ENCODE measurements around the gene KLC1.
A peak's percentile ranks its signal among the peaks of the same experiment; 100 is the strongest.
"Not testable (repeated sequence)": the region's sequence is repeated elsewhere in the genome, so short reads cannot be mapped to it uniquely, and the experiment has no call there.

The KLC1 gene

DNA sequence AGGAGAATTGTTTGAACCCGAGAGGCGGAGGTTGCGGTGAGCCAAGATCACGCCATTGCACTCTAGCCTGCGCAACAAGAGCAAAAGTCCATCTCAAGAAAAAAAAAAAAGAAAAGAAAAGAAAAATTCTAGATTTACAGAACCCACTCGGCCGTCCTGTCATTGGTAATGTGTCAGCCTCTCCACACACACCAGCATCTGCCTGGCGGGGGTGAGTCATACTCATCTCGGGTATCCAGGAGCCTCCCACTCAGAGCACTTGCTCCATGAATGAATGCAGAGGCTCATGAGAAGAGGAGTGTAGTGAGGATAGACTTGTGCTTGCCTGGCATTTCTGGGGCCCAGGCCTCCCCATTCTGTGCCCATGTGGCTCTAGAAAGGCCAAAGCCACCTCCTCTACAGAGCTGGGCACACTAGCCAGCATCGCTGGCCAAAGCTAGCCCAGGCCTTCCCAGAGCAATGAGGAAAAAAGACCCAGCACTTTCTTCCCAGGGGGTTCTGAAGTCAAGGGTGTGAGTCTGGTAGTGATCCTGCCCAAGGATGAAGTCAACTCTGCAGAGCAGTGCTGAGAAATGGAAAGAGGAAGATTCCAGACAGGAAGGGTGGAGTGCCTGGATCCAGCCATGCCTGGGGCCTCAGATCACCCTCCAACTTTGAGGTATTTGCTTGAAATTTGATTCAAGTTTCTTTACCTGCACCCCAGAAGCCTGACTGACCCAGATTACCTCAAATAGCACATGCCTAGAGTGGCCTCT lies 31.2 kb upstream of the KLC1 start:
- peak; percentile 91 for DNase-seq (ENCODE audit: low read depth)
- TF ChIP-seq, protein P1, sequence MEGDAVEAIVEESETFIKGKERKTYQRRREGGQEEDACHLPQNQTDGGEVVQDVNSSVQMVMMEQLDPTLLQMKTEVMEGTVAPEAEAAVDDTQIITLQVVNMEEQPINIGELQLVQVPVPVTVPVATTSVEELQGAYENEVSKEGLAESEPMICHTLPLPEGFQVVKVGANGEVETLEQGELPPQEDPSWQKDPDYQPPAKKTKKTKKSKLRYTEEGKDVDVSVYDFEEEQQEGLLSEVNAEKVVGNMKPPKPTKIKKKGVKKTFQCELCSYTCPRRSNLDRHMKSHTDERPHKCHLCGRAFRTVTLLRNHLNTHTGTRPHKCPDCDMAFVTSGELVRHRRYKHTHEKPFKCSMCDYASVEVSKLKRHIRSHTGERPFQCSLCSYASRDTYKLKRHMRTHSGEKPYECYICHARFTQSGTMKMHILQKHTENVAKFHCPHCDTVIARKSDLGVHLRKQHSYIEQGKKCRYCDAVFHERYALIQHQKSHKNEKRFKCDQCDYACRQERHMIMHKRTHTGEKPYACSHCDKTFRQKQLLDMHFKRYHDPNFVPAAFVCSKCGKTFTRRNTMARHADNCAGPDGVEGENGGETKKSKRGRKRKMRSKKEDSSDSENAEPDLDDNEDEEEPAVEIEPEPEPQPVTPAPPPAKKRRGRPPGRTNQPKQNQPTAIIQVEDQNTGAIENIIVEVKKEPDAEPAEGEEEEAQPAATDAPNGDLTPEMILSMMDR (IDR thresholded peaks at IDR 0.05; ENCODE audit: insufficient read depth, low read depth, low read length, missing control alignments), result no peak
- H3K4me3 ChIP-seq (ENCODE audit: low read length), result no peak overlapping the region

DNA sequence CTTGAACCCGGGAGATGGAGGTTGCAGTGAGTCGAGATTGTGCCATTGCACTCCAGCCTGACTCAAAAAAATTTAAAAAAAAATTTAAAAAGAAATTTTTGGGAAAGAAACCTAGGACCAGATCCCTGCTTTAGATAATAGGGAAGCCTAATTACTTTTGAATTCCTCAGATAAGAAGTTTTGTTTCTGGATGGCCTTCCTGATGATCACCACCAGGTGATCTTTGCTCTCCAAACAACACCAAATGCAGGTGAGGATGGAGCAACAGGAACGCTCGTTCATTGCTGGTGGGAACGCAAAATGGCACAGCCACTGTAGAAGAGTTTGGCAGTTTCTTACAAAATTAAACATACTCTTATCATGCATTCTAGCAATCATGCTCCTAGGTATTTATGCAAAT lies 28.5 kb upstream of the KLC1 start:
- TF ChIP-seq, protein P1 (IDR thresholded peaks at IDR 0.05; ENCODE audit: insufficient read depth, low read depth, low read length, missing control alignments), result no peak
- no peak overlapping the region for H3K4me3 ChIP-seq (ENCODE audit: low read length)
- no peak for DNase-seq (ENCODE audit: low read depth)

DNA sequence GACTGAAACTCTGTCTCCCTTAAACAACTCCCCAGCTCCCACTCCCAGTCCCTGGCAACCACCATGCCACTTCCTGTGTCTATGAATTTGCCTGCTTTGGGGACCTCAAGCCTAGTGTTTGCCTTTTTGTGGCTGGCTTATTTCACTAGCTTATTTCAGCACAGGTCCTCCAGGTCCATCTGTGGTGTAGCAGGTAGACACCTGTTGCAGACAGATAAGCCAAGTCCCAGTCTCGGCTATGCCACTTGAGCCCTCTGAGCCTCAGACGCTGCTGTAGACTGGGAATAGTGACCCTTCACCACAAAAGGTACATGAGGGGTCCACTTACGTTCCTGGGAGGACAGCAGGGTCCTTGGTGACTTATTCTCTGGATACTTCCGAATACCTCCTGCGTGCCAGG lies 24.4 kb upstream of the KLC1 start:
- DNase-seq (ENCODE audit: low read depth), result no peak
- H3K4me3 ChIP-seq (ENCODE audit: low read length), result no peak overlapping the region
- TF ChIP-seq, protein P1 (IDR thresholded peaks at IDR 0.05; ENCODE audit: insufficient read depth, low read depth, low read length, missing control alignments), result no peak

DNA sequence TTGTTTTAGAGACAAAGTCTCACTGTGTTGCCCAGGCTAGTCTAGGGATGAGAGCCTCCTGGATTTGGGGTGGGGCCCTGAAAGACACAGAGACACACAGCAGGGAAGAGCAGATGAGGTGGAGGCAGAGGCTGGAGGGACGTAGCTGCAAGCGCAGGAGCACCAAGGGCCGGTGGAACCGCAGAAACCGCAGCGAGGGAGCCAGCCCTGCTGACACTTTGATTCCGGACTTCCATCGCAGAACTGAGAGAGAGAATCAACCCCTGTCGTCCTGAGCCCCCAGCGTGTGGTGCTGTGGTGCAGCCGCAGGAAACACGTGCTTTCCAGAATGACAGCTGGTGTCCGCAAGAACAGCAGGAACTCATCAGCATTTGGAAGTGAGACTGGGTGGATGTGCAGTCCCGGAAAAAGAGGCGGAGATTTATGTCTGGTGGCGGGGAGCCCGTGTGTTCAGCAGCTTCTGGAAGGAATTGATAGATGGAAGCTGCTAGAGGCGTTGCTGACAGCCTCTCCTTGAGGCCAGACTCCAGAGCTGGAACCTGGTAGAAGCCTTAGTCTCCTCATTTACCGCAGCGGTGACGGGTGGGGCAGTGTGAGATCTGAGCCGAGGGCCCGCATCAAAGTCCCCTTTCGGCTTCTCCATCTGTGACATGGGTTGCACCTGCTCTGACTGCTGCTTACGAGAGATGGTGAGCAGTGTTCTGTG lies 21.9 kb upstream of the KLC1 start:
- no peak overlapping the region for H3K4me3 ChIP-seq (ENCODE audit: low read length)
- TF ChIP-seq, protein P1 (IDR thresholded peaks at IDR 0.05; ENCODE audit: insufficient read depth, low read depth, low read length, missing control alignments), result no peak
- DNase-seq (ENCODE audit: low read depth), result peak; percentile 30

DNA sequence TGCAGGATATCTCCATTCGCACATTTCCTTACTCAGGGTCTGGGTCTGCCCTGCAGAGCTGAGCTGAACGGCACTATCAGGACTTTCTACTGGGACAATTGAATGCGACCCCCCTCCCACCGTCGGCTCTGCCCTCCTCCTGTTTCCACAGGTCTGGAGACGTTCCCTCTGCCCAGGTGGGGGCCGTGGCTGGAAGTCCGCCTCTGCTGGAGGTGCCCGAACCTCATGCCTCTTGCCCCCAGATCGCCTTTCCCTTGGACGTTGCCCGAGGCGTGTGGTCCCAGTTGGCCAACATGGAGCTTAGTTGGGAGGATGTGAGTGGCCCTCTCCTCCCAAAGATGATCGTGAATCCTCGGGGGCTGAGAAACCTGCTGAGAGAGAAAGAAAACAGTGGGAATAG lies 21.2 kb upstream of the KLC1 start:
- DNase-seq (ENCODE audit: low read depth), result no peak
- no peak overlapping the region for H3K4me3 ChIP-seq (ENCODE audit: low read length)
- TF ChIP-seq, protein P1 (IDR thresholded peaks at IDR 0.05; ENCODE audit: insufficient read depth, low read depth, low read length, missing control alignments), result no peak

DNA sequence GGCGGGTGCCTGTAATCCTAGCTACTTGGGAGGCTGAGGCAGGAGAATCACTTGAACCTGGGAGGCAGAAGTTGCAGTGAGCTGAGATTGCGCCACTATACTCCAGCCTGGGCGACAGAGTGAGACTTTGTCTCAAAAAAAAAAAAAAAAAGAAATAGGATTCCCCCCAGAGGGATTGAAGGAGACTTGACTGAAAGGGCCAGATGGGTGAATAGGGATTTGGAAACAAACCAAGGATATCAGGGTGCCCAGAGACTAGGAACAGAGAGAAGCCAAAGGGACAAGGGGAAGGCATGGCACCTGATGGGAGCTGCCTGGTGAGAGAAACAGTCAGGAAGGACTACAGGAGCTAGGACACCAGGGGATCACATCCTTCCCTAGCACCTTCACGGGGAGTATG lies 19.9 kb upstream of the KLC1 start:
- DNase-seq (ENCODE audit: low read depth); H3K4me3 ChIP-seq (ENCODE audit: low read length): not testable (repeated sequence)

DNA sequence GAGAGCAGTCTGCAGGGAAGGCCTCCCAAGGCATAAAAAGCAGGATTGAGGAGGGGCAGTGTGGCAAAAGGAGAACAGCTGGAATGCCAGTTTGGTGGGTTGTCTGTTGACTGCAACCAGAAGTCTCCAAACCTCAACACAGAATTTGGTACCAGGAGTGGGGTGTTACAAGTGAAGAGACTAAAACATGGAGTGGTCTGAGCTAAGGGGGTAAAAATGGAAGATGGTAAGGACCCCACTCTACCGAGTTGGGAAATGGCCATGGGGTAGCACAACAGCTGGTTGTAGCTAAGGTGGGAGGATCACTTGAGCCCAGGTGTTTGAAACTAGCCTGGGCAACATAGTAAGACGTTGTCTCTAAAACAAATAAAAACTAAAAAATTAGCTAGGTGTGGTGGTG lies 17.8 kb upstream of the KLC1 start:
- no peak overlapping the region for H3K4me3 ChIP-seq (ENCODE audit: low read length)
- DNase-seq (ENCODE audit: low read depth), result no peak
- TF ChIP-seq, protein P1 (IDR thresholded peaks at IDR 0.05; ENCODE audit: insufficient read depth, low read depth, low read length, missing control alignments), result no peak
